GDM1 (cell line): ENCODE data around the gene POGLUT2.

Experiments used
- DNase-seq: peaks from one replicate; lab custom pipeline; 2025; lab: John Stamatoyannopoulos, UW

Gene POGLUT2

DNA sequence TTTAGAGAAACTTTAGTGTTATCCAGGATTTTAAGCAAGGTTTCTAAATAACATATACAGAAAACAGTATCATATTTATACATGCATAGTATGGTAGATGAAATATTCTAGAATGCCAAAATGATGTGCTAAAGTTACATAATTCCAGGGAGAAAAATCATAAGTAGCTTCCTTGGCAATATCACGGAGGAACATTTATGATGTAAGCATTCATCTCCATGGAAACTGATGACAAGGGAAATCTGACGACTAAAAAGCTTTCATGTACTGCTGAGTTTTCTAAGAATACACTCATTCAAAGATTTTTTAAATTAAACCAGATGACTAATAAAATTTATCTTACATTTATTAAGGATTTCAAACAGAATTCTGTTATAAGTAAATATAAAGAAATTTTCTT lies 29.9 kb downstream of the POGLUT2 start:
- DNase-seq = no peak

DNA sequence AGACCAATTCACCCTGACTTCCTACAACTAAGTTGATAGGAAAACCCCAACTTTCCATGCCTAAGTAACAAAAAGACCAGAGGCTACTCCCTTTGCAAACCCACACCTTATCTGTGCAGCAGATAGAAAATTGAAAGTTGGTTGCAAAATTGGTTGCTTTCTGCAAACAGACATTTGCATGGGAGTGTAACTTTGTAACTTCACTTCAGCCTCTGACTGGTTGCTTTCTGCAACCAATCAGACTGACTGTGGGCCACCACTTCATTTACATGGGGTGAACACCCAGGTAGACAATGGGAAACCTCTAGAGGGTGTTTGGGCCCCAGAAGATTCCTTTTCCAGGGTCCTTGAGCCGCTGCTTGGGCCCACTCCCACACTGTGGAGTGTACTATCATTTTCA lies 35.0 kb downstream of the POGLUT2 start:
- no peak for DNase-seq

- no peak for DNase-seq
Observed at GRCh38 chr13:102761071-102761470, 37.7 kb downstream of the POGLUT2 start.

DNA sequence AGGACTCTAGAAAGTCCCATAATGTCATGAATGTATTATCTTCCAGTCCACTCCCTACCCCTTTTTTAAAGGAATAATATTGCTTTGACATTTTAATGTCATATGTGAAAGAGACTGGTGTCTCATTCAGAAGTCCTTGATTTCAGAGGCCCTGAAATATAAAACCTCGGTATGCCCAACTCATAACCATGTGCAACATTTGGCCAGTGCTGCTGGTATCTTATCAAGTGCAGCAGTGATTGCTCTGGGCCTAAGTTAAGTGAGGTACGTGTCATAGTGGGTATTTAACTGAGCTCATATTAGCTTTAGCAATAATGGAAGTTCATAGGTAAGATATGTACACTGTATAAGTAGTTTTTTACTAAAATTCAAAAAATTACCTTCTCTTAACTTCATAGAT lies 39.9 kb downstream of the POGLUT2 start:
- DNase-seq = no peak

GRCh38 chr13:102757006-102757405 lies 41.8 kb downstream of the POGLUT2 start:
- no peak for DNase-seq

- DNase-seq = no peak
Observed at GRCh38 chr13:102751886-102752285, 46.9 kb downstream of the POGLUT2 start.

DNA sequence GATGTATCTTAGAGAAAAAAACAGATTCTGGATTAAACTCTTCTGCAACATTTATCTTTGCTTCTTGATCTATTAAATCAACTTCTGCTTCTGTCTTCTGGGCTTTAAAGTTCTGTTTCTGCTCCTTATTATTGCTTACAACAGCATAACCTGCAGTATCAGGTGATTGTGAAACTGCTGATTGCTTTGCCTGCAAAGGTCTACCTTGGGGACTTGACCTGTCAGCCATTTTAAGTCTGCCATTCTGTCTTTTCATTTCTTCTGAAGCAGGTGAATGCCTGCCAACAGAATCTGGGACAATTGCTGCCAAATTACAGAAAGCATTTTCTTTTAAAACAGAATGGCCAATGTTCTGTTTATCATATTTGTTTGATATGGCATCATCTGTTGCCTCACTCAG lies 56.3 kb downstream of the POGLUT2 start:
- no peak for DNase-seq

- no peak for DNase-seq
Observed at GRCh38 chr13:102742101-102742500, 56.7 kb downstream of the POGLUT2 start.
